K562 (cell line): Measurements from ENCODE around the gene CMBL. TPM values are rescaled to one million over a fixed set of nuclear protein-coding genes. Genes with fewer than 3 reads are reported as not detected.
A peak's percentile ranks its signal among the peaks of the same experiment; 100 is the strongest.

Source experiments
- BCL6 ChIP-seq: fragments of 250-450 bp; sonication (Bioruptor Pico); IDR thresholded peaks from 2 replicates; pipeline ENCODE4 v1.4.0; 2020
- CBX5 ChIP-seq: IDR thresholded peaks from 2 replicates; pipeline ENCODE4 v1.6.1; 2014; ENCODE audit warnings: low read depth, borderline replicate concordance
- CBX8 ChIP-seq: fragments of 200-600 bp; sonication (generic); IDR thresholded peaks from 2 replicates; pipeline ENCODE4 v1.6.1; 2012; ENCODE audit warnings: borderline replicate concordance, mixed run types, low read depth, mild to moderate bottlenecking, moderate library complexity, mixed read lengths, low read length, control low read depth, inconsistent platforms; ENCODE audit not compliant: poor library complexity, severe bottlenecking; ENCODE audit errors: extremely low read depth
- CREBBP ChIP-seq: IDR thresholded peaks from one replicate; pipeline ENCODE4 v1.6.1; 2012; ENCODE audit warnings: low read depth, mild to moderate bottlenecking, control low read depth, inconsistent platforms, low read length
- ELF4 ChIP-seq: fragments of 450-650 bp; formaldehyde crosslinking; IDR thresholded peaks from 2 replicates; pipeline ENCODE4 v1.4.0; 2022; ENCODE audit warnings: missing genetic modification characterization
- ERF ChIP-seq: fragments of 450-650 bp; formaldehyde crosslinking; IDR thresholded peaks from 2 replicates; pipeline ENCODE4 v1.4.0; 2020; ENCODE audit warnings: mild to moderate bottlenecking, mixed read lengths
- IFI16 ChIP-seq: fragments of 250-450 bp; sonication (Bioruptor Pico); IDR thresholded peaks from 2 replicates; pipeline ENCODE4 v2.1.2; 2022; ENCODE audit warnings: mild to moderate bottlenecking, inconsistent platforms
- MCM3 ChIP-seq: fragments of 450-650 bp; IDR thresholded peaks from 2 replicates; pipeline ENCODE4 v1.6.1; 2016
- PTBP1 ChIP-seq: fragments of 200-400 bp; formaldehyde crosslinking; IDR thresholded peaks from 2 replicates; pipeline ENCODE4 v1.6.1; 2017; ENCODE audit warnings: low read depth, low read length
- RAD51 ChIP-seq: fragments of 450-650 bp; IDR thresholded peaks from 2 replicates; pipeline ENCODE4 v1.7.1; 2016; ENCODE audit warnings: low read depth, mild to moderate bottlenecking, borderline replicate concordance
- SNAPC5 ChIP-seq: fragments of 250-450 bp; sonication (Bioruptor Pico); IDR thresholded peaks from 2 replicates; pipeline ENCODE4 v1.8.0; 2021; ENCODE audit warnings: moderate library complexity, mild to moderate bottlenecking, inconsistent platforms
- SOX6 ChIP-seq: fragments of 450-650 bp; IDR thresholded peaks from 2 replicates; pipeline ENCODE4 v1.6.1; 2014; ENCODE audit warnings: mild to moderate bottlenecking
- VEZF1 ChIP-seq: fragments of 200-800 bp; sonication (Bioruptor generic); IDR thresholded peaks from 2 replicates; pipeline ENCODE4 v1.6.1; 2017; ENCODE audit warnings: missing genetic modification characterization, missing compliant biosample characterization
- ZBTB7A ChIP-seq: IDR thresholded peaks from 2 replicates; pipeline ENCODE4 v1.6.1; 2011; ENCODE audit warnings: low read depth, mild to moderate bottlenecking, low read length, moderate library complexity, borderline replicate concordance; ENCODE audit not compliant: control insufficient read depth
- ZBTB8A ChIP-seq: fragments of 450-650 bp; IDR thresholded peaks from 2 replicates; pipeline ENCODE4 v1.6.1; 2018; ENCODE audit warnings: mild to moderate bottlenecking, moderate library complexity; ENCODE audit not compliant: partially characterized antibody
- ZNF224 ChIP-seq: sonication (generic); formaldehyde crosslinking; IDR thresholded peaks from 2 replicates; pipeline ENCODE4 v1.8.0; 2022; ENCODE audit warnings: mild to moderate bottlenecking, missing genetic modification reagents
- ZNF253 ChIP-seq: fragments of 250-450 bp; sonication (Bioruptor Pico); conservative IDR thresholded peaks from 2 replicates; pipeline ENCODE4 v1.6.1; 2021; ENCODE audit warnings: mild to moderate bottlenecking
- ZNF449 ChIP-seq: fragments of 250-450 bp; sonication (Bioruptor Pico); IDR thresholded peaks from 2 replicates; pipeline ENCODE4 v1.8.0; 2022; ENCODE audit warnings: moderate library complexity, mild to moderate bottlenecking, inconsistent platforms
- ZSCAN32 ChIP-seq: fragments of 450-650 bp; formaldehyde crosslinking; IDR thresholded peaks from 2 replicates; pipeline ENCODE4 v1.4.0; 2020; ENCODE audit warnings: mild to moderate bottlenecking, moderate library complexity
- polyA plus RNA-seq, 8 experiments: library from polyadenylated mRNA; depleted of rRNA in 4 of 8; stranded (reverse) in 5 of 8; unstranded in 3 of 8; fragments of >200 nt; fragmentation: Nextera tagmentation in 2 of 8; fragmentation: Illumina TruSeq in 1 of 8; extraction: Ambion mirVana in 2 of 8; extraction: Trizol in 1 of 8; gene quantifications; 2 replicates each; pipeline versions ENCODE4 v1.2.1 to v1.2.3, GENCODE V29; 2011 to 2014; ENCODE audit warnings: inconsistent platforms in 1 of 8, missing spikeins in 1 of 8
- total RNA-seq, 7 experiments: library from RNA; depleted of rRNA in 6 of 7; stranded (reverse); fragments of >200 nt in 6 of 7; fragmentation: Illumina TruSeq in 2 of 7; extraction: Trizol in 2 of 7; gene quantifications; 2 replicates each; pipeline versions ENCODE4 v1.2.1 to v1.2.3, GENCODE V29; 2011 to 2021; ENCODE audit warnings: low replicate concordance in 1 of 7

The CMBL gene
- total and polyA plus RNA-seq, 9 of the 15 experiments (the other 6 are each of a cell fraction or from before 2014, with no cell fraction given), result 22.6 to 192 (median 71.1) TPM

- TF ChIP-seq ELF4 (CRISPR knock-in tag) (no peak), IFI16 (CRISPR knock-in tag) (no peak), RAD51 (no peak), PTBP1 (no peak), CREBBP (no peak), ZNF253 (CRISPR knock-in tag) (no peak), BCL6 (CRISPR knock-in tag) (no peak), MCM3 (no peak), CBX5 (no peak), VEZF1 (CRISPR knock-in tag) (peak; percentile 85), SNAPC5 (CRISPR knock-in tag) (no peak), ZBTB8A (no peak), ZBTB7A (peak; percentile 73; the same call in 1 of the 2 replicates), ZNF449 (CRISPR knock-in tag) (no peak), SOX6 (peak; percentile 70), ERF (CRISPR knock-in tag) (peak; percentile 24; the same call in 1 of the 2 replicates), CBX8 (no peak), ZSCAN32 (CRISPR knock-in tag) (no peak), ZNF224 (CRISPR knock-in tag) (no peak)
These were observed at the start of gene CMBL (continued) for GRCh38 chr5:10307206-10308148.
